Measurements from ENCODE around the gene PRAMEF1.

DNA sequence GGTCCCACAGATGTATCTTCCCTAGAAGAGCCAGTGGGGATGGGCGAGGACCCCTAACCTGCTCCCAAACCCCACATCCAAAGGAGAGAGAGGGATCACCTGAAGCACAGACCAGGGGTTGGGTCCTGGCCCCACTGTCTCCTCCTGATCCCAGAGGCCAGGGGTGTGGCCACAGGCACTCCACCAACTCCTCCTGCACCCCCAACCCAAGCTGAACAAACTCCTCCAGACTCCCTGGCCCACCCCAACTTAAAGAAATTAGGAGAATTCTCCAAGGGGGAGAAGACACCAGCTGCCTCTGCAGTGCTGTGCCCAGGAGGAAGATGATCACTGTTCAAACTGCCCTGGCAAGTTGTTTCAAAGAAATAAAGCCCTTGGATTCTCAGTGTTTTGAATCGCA lies 22.2 kb upstream of the PRAMEF1 start:
- TF ChIP-seq CTCF (IDR thresholded peaks at IDR 0.05; ENCODE audit: low read length) (no peak), EZH2 (optimal IDR thresholded peaks at IDR 0.05; ENCODE audit: low read depth, low read length) (no peak), EZH2phosphoT487 (IDR thresholded peaks at IDR 0.05; ENCODE audit: low read length) (no peak)

Measured in MM.1S (cell line).